Measurements from ENCODE around the gene CENPU. TPM values are rescaled to one million over a fixed set of nuclear protein-coding genes. Genes with fewer than 3 reads are reported as not detected.

CENPU gene
- total and polyA plus RNA-seq, 10 of the 15 experiments (the other 5 are each of a cell fraction or from before 2014, with no cell fraction given), result 26.6 to 90.8 (median 53.8) TPM

DNA sequence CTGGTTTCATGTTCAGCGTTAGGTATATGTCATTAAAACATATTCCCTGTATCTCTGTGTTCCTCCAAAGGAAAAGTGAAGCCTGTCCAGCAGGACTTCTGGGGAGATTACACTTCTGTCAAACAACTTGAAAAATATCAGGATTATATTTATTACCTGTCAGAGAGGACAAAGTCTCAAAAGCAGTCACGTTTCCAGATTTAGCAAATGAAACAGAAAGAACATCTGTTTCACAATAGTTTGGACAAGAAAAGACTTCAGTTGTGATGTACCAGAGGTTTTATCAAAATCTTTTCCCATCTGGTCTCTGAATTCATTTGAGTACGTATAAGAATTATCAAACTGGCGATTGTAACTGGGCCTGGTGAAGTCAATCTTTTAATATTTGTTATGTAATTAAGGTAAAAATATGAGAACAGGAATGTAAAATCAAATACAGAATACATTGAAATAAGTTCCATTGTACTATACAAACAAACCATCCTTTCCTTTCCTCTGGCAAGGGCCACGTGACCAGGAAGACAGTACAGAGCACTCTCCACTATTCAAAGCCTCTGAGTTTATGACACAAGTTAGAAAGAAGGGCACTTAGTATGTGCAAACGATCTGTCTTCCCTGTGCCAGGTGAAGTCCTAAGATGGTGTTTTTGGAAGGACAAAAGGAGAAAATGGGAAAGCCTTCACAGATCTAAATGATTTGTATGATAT lies 87.8 kb downstream of the CENPU start:
- no peak for ATAC-seq
- Histone ChIP-seq H3K4me2 (ENCODE audit: control insufficient read depth, insufficient read depth) (peak overlapping the region; percentile 78), H3K27ac (ENCODE audit: control insufficient read depth, insufficient read depth) (no peak overlapping the region), H3K4me3 (peak overlapping the region; percentile 98), H2AFZ (ENCODE audit: control insufficient read depth, low read depth, low read length) (no peak overlapping the region), H3K9ac (ENCODE audit: control insufficient read depth, insufficient read depth, low read length) (no peak overlapping the region; the same call in 1 of the 2 replicates), H3K36me3 (ENCODE audit: control insufficient read depth in 2 of 2, insufficient read depth in 2 of 2, low read length in 1 of 2) (peaks cover 0 to 5% of the 10 kb centered on the region in 2 experiments; a peak in 1 of 4 replicates), H3K27me3 (replicated peaks in 1 of 2; ENCODE audit: control insufficient read depth in 2 of 2, insufficient read depth in 2 of 2, low read length in 1 of 2) (no peaks in the 10 kb centered on the region), H3K4me1 (ENCODE audit: control insufficient read depth, insufficient read depth, low read length) (peaks cover 17% of the 10 kb centered on the region), H4K20me1 (ENCODE audit: control insufficient read depth, insufficient read depth) (no peaks in the 10 kb centered on the region), H3K9me3 (replicated peaks; ENCODE audit: control insufficient read depth, insufficient read depth, low read length) (no peaks in the 10 kb centered on the region), H3K79me2 (ENCODE audit: control insufficient read depth, insufficient read depth, low read length) (peaks cover 90% of the 10 kb centered on the region)
- intact Hi-C loops (cut with micrococcal nuclease; ENCODE audit: unreplicated experiment), result loop anchor here (5.0 to 10.0 kb wide), 4 partner anchors 109 to 364 kb away; no protein-coding TSS in a partner anchor
- TF ChIP-seq CBX3 (IDR thresholded peaks at IDR 0.05; ENCODE audit: borderline replicate concordance, low read depth) (no peak), RAD51 (IDR thresholded peaks at IDR 0.05) (peak; percentile 79; the same call in 1 of the 2 replicates), MEF2B (IDR thresholded peaks at IDR 0.05; ENCODE audit: partially characterized antibody, poor library complexity, severe bottlenecking) (peak; percentile 26), TCF3 (IDR thresholded peaks at IDR 0.05; ENCODE audit: borderline replicate concordance, insufficient read depth, low read depth, low read length) (no peak), BHLHE40 (IDR thresholded peaks at IDR 0.05; ENCODE audit: borderline replicate concordance in 1 of 2, low read depth in 2 of 2, low read length in 1 of 2) (peak; percentile 19 to 77; a peak in 3 of 4 replicates), SMAD5 (IDR thresholded peaks at IDR 0.05; ENCODE audit: low read depth) (0 out of 2 replicates have a peak, but pooled peaks have one; percentile 23), NFIC (IDR thresholded peaks at IDR 0.05; ENCODE audit: low read depth, low read length) (peak; percentile 42; the same call in 1 of the 2 replicates), MEF2A (IDR thresholded peaks at IDR 0.05; ENCODE audit: insufficient read depth, low read depth, low read length) (0 out of 2 replicates have a peak, but pooled peaks have one; percentile 49)
- TF ChIP-seq, protein P1, sequence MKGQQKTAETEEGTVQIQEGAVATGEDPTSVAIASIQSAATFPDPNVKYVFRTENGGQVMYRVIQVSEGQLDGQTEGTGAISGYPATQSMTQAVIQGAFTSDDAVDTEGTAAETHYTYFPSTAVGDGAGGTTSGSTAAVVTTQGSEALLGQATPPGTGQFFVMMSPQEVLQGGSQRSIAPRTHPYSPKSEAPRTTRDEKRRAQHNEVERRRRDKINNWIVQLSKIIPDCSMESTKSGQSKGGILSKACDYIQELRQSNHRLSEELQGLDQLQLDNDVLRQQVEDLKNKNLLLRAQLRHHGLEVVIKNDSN (IDR thresholded peaks at IDR 0.05; ENCODE audit: borderline replicate concordance, extremely low read length, insufficient read depth, low read depth, low read length), result peak; percentile 35
- TF ChIP-seq, protein P2, sequence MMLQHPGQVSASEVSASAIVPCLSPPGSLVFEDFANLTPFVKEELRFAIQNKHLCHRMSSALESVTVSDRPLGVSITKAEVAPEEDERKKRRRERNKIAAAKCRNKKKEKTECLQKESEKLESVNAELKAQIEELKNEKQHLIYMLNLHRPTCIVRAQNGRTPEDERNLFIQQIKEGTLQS (IDR thresholded peaks at IDR 0.05; ENCODE audit: borderline replicate concordance, extremely low read depth, low read depth, low read length), result 0 out of 2 replicates have a peak, but pooled peaks have one; percentile 36
- ChIA-PET SMC1A (ENCODE audit: uncharacterized antibody, unreplicated experiment) (interaction anchor here (1.0 to 2.6 kb wide), 9 partner anchors 8 to 381 kb away, joined by 3 to 9 read pairs (median 5); partner anchors contain the start of gene CENPU), POLR2A (interaction anchor here (1.0 to 1.3 kb wide), 2 partner anchors 29 to 168 kb away, joined by 3 to 4 read pairs; no protein-coding TSS in a partner anchor), RAD21 (ENCODE audit: unreplicated experiment) (interaction anchor here (0.6 to 3.6 kb wide), 3 partner anchors 109 to 381 kb away, joined by 3 to 23 read pairs (median 4); no protein-coding TSS in a partner anchor), CTCF (interaction anchor here (1.7 to 2.1 kb wide), 2 partner anchors 11 to 89 kb away, joined by 3 to 8 read pairs; partner anchors contain the start of gene CENPU)
- FAIRE-seq, result no peak
- no TSS peak for BruUV-seq (replicated peaks)
- in situ Hi-C loops (cut with MboI), result no loop called here
- DNase-seq (ENCODE audit: low read depth, low spot score), result no peak
- WGBS (ENCODE audit: insufficient coverage, insufficient replicate concordance, low lambda C conversion rate, missing lambda C conversion rate), result 54% methylated on average over 6 of the region's 6 CpGs
